Eye (tissue), 1 donor: ENCODE data around the gene TMEM106A.
"Not testable (repeated sequence)": the region's sequence is repeated elsewhere in the genome, so short reads cannot be mapped to it uniquely, and the experiment has no call there.

Experiments used
- DNase-seq: peaks from one replicate; pipeline ENCODE4 v3.0.0-alpha.2; 2015

Gene TMEM106A

GRCh38 chr17:43216369-43216761 lies 4.7 kb downstream of the TMEM106A start:
- no peak for DNase-seq

- DNase-seq: no peak
Measured at GRCh38 chr17:43216762-43217613, 5.3 kb downstream of the TMEM106A start.

GRCh38 chr17:43217614-43218087 lies 6.0 kb downstream of the TMEM106A start:
- DNase-seq: no peak

GRCh38 chr17:43219001-43219400 lies 7.3 kb downstream of the TMEM106A start:
- no peak for DNase-seq

- DNase-seq: no peak
Measured at GRCh38 chr17:43219746-43220380, 8.2 kb downstream of the TMEM106A start.

GRCh38 chr17:43220511-43221125 lies 8.9 kb downstream of the TMEM106A start:
- no peak for DNase-seq

GRCh38 chr17:43224146-43224705 lies 12.6 kb downstream of the TMEM106A start:
- DNase-seq: no peak

GRCh38 chr17:43226393-43226792 lies 14.7 kb downstream of the TMEM106A start:
- DNase-seq: no peak

GRCh38 chr17:43228020-43228782 lies 16.5 kb downstream of the TMEM106A start, which contains the start of gene CCDC200:
Gene CCDC200 (minus strand): TSS chr17:43228623. CDS start chr17:43228554, 69 bp downstream.
- DNase-seq: not testable (repeated sequence)

- DNase-seq: not testable (repeated sequence)
Measured at GRCh38 chr17:43231205-43232020, 19.7 kb downstream of the TMEM106A start.

- DNase-seq: not testable (repeated sequence)
Measured at GRCh38 chr17:43232021-43232699, 20.5 kb downstream of the TMEM106A start.

GRCh38 chr17:43233263-43233662 lies 21.6 kb downstream of the TMEM106A start:
- not testable (repeated sequence) for DNase-seq

- DNase-seq: not testable (repeated sequence)
Measured at GRCh38 chr17:43233877-43234276, 22.2 kb downstream of the TMEM106A start, which contains the start of gene RNU2-1. Gene RNU2-1 (minus strand): TSS chr17:43233977.

- not testable (repeated sequence) for DNase-seq
Measured at GRCh38 chr17:43239597-43239996, 27.9 kb downstream of the TMEM106A start.

- DNase-seq: not testable (repeated sequence)
Measured at GRCh38 chr17:43240596-43241352, 29.1 kb downstream of the TMEM106A start.

GRCh38 chr17:43246456-43246855 lies 34.8 kb downstream of the TMEM106A start:
- not testable (repeated sequence) for DNase-seq
